HEK293 (cell line): ENCODE measurements around the gene TSPAN9.

Experiments used
- CTCF ChIA-PET: fragments of 350-600 bp; formaldehyde crosslinking; extraction: SDS; loops from one replicate; lab custom pipeline; 2021; ENCODE audit warnings: antibody characterized with exemption; lab: Yijun Ruan, JAX
- POLR2A ChIA-PET: fragments of 300-600 bp; formaldehyde crosslinking; extraction: SDS; loops from one replicate; lab custom pipeline; 2020; ENCODE audit warnings: antibody characterized with exemption, inconsistent platforms; lab: Yijun Ruan, JAX
- H3K27ac ChIP-seq: fragments of 200-500 bp; sonication (Bioruptor generic); 2 replicates; pipeline ENCODE4 v1.5.1; 2014; ENCODE audit warnings: low read depth, low read length, control low read depth, inconsistent platforms; ENCODE audit errors: extremely low read depth
- H3K36me3 ChIP-seq, 2 experiments: fragments of 200-500 bp in 1 of 2; sonication (Bioruptor generic) in 1 of 2; 1 replicate in 1 of 2; 2 replicates in 1 of 2; pipeline ENCODE4 v1.5.1; 2014 to 2017; ENCODE audit warnings: inconsistent platforms in 2 of 2, low read length in 2 of 2; ENCODE audit not compliant: control insufficient read depth in 2 of 2, insufficient read depth in 1 of 2
- H3K4me1 ChIP-seq: fragments of 200-500 bp; sonication (Bioruptor generic); 2 replicates; pipeline ENCODE4 v1.5.1; 2014; ENCODE audit warnings: mild to moderate bottlenecking, low read length, inconsistent platforms; ENCODE audit not compliant: control insufficient read depth, insufficient read depth
- H3K4me3 ChIP-seq: 2 replicates; pipeline ENCODE4 v1.5.1; 2011; ENCODE audit warnings: low read depth, mild to moderate bottlenecking, control low read depth, low read length, moderate library complexity
- H3K9me3 ChIP-seq: fragments of 200-500 bp; sonication (Bioruptor generic); 2 replicates; pipeline ENCODE4 v1.5.1; 2014; ENCODE audit warnings: low read depth, low read length, inconsistent platforms; ENCODE audit not compliant: control insufficient read depth, insufficient read depth
- AEBP2 ChIP-seq: fragments of 450-650 bp; formaldehyde crosslinking; IDR thresholded peaks from 2 replicates; pipeline ENCODE4 v1.5.1; 2016; ENCODE audit warnings: missing biosample characterization, missing genetic modification characterization, borderline replicate concordance
- GLIS1 ChIP-seq: fragments of 450-650 bp; formaldehyde crosslinking; IDR thresholded peaks from 2 replicates; pipeline ENCODE4 v1.5.1; 2016; ENCODE audit warnings: missing biosample characterization, missing genetic modification characterization
- GLIS2 ChIP-seq: fragments of 450-650 bp; formaldehyde crosslinking; IDR thresholded peaks from 2 replicates; pipeline ENCODE4 v1.5.1; 2016; ENCODE audit warnings: missing biosample characterization, missing genetic modification characterization
- IKZF3 ChIP-seq: fragments of 450-650 bp; IDR thresholded peaks from 2 replicates; pipeline ENCODE4 v1.5.0; 2018; ENCODE audit warnings: missing biosample characterization, mild to moderate bottlenecking, missing genetic modification characterization, moderate library complexity
- KLF1 ChIP-seq: fragments of 450-650 bp; formaldehyde crosslinking; IDR thresholded peaks from 2 replicates; pipeline ENCODE4 v1.5.1; 2016; ENCODE audit warnings: missing biosample characterization, missing genetic modification characterization
- OSR2 ChIP-seq: fragments of 450-650 bp; formaldehyde crosslinking; IDR thresholded peaks from 2 replicates; pipeline ENCODE4 v1.5.1; 2016; ENCODE audit warnings: missing biosample characterization, missing genetic modification characterization
- PRDM6 ChIP-seq: fragments of 450-650 bp; formaldehyde crosslinking; IDR thresholded peaks from 2 replicates; pipeline ENCODE4 v1.5.1; 2017; ENCODE audit warnings: missing biosample characterization, missing genetic modification characterization
- SCRT2 ChIP-seq: fragments of 450-650 bp; formaldehyde crosslinking; IDR thresholded peaks from 2 replicates; pipeline ENCODE4 v1.5.1; 2016; ENCODE audit warnings: missing biosample characterization, missing genetic modification characterization
- SP2 ChIP-seq: fragments of 450-650 bp; formaldehyde crosslinking; IDR thresholded peaks from 2 replicates; pipeline ENCODE4 v1.5.1; 2016; ENCODE audit warnings: missing biosample characterization, missing genetic modification characterization
- ZBTB8A ChIP-seq: fragments of 450-650 bp; formaldehyde crosslinking; IDR thresholded peaks from 2 replicates; pipeline ENCODE4 v1.5.1; 2016; ENCODE audit warnings: missing biosample characterization, missing genetic modification characterization
- ZEB2 ChIP-seq: fragments of 450-650 bp; formaldehyde crosslinking; IDR thresholded peaks from 2 replicates; pipeline ENCODE4 v1.5.1; 2016; ENCODE audit warnings: missing biosample characterization, missing genetic modification characterization
- ZIC2 ChIP-seq: fragments of 450-650 bp; formaldehyde crosslinking; IDR thresholded peaks from 2 replicates; pipeline ENCODE4 v1.5.1; 2016; ENCODE audit warnings: missing biosample characterization, missing genetic modification characterization
- ZNF121 ChIP-seq: fragments of 450-650 bp; formaldehyde crosslinking; IDR thresholded peaks from 2 replicates; pipeline ENCODE4 v1.5.1; 2016; ENCODE audit warnings: missing biosample characterization, missing genetic modification characterization
- ZNF184 ChIP-seq: fragments of 450-650 bp; IDR thresholded peaks from 2 replicates; pipeline ENCODE4 v1.5.1; 2018; ENCODE audit warnings: missing biosample characterization, mild to moderate bottlenecking, missing genetic modification characterization
- ZNF341 ChIP-seq: fragments of 450-650 bp; formaldehyde crosslinking; IDR thresholded peaks from 2 replicates; pipeline ENCODE4; 2016; ENCODE audit warnings: low read depth, missing biosample characterization, missing genetic modification characterization
- ZNF423 ChIP-seq: fragments of 450-650 bp; formaldehyde crosslinking; IDR thresholded peaks from 2 replicates; pipeline ENCODE4 v1.5.1; 2016; ENCODE audit warnings: missing biosample characterization, missing genetic modification characterization
- ZNF426 ChIP-seq: fragments of 450-650 bp; formaldehyde crosslinking; IDR thresholded peaks from 2 replicates; pipeline ENCODE4 v1.5.1; 2017; ENCODE audit warnings: missing biosample characterization, missing genetic modification characterization, mild to moderate bottlenecking, inconsistent platforms, moderate library complexity
- ZNF571 ChIP-seq: fragments of 450-650 bp; formaldehyde crosslinking; IDR thresholded peaks from 2 replicates; pipeline ENCODE4 v1.5.0; 2017; ENCODE audit warnings: missing biosample characterization, missing genetic modification characterization
- ZNF600 ChIP-seq: fragments of 450-650 bp; formaldehyde crosslinking; IDR thresholded peaks from 2 replicates; pipeline ENCODE4 v1.5.1; 2016; ENCODE audit warnings: missing biosample characterization, missing genetic modification characterization
- ZNF610 ChIP-seq: fragments of 450-650 bp; formaldehyde crosslinking; IDR thresholded peaks from 2 replicates; pipeline ENCODE4 v1.5.1; 2016; ENCODE audit warnings: missing biosample characterization, missing genetic modification characterization, borderline replicate concordance
- ZNF692 ChIP-seq: fragments of 450-650 bp; formaldehyde crosslinking; IDR thresholded peaks from 2 replicates; pipeline ENCODE4 v1.5.1; 2016; ENCODE audit warnings: missing biosample characterization, missing genetic modification characterization
- ZNF792 ChIP-seq: fragments of 450-650 bp; formaldehyde crosslinking; IDR thresholded peaks from 2 replicates; pipeline ENCODE4 v1.5.1; 2016; ENCODE audit warnings: missing biosample characterization, missing genetic modification characterization

TSPAN9 gene

DNA sequence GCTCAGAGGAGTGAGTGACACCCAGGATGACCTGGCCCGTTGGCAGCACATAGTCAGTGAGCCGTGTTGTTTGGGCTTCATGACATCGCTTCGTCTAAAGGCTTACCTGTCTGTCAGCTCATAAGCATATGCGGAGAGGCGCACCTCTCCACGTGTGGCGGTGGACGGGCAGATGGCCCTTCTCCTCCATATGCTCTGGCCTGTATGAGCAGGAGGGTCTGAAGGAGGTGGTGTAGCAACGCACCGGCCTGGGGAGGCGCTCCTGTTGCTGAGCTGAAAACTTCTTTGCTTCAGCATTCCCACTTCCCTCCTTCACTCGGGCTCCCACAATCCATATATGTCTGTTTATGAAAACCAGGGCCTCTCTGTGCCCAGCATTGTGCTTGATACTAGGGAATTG lies 186.1 kb downstream of the TSPAN9 start:
- CTCF ChIA-PET: interaction anchor here (0.6 to 1.0 kb wide), 2 partner anchors 12 to 49 kb away, joined by 4 read pairs; no protein-coding TSS in a partner anchor
- no peaks in the 10 kb centered on the region for H3K4me1 ChIP-seq

GRCh38 chr12:3263939-3264922 lies 187.1 kb downstream of the TSPAN9 start:
- Histone ChIP-seq H3K4me1 (no peaks in the 10 kb centered on the region), H3K9me3 (no peaks in the 10 kb centered on the region), H3K4me3 (no peak overlapping the region), H3K36me3 (no peaks in the 10 kb centered on the region), H3K27ac (no peak overlapping the region)
- POLR2A ChIA-PET: no interaction called here
- TF ChIP-seq OSR2 (tag by site-specific recombination): peak; percentile 55; the same call in 1 of the 2 replicates
- TF ChIP-seq ZNF423 (tag by site-specific recombination): peak; percentile 5; the same call in 1 of the 2 replicates
- TF ChIP-seq ZNF571: no peak
- peak; percentile 76 for TF ChIP-seq SCRT2 (tag by site-specific recombination)
- TF ChIP-seq ZNF692 (tag by site-specific recombination): no peak
- TF ChIP-seq SP2 (tag by site-specific recombination): peak; percentile 47; the same call in 1 of the 2 replicates
- peak; percentile 82 for TF ChIP-seq ZNF341 (tag by site-specific recombination)
- no peak for TF ChIP-seq AEBP2 (tag by site-specific recombination)
- no peak for TF ChIP-seq ZNF610
- peak; percentile 37; the same call in 1 of the 2 replicates for TF ChIP-seq IKZF3 (tag by site-specific recombination)
- peak; percentile 84 for TF ChIP-seq ZNF600
- TF ChIP-seq ZIC2: peak; percentile 74
- 0 out of 2 replicates have a peak, but pooled peaks have one; percentile 10 for TF ChIP-seq GLIS2 (tag by site-specific recombination)
- peak; percentile 35; the same call in 1 of the 2 replicates for TF ChIP-seq ZBTB8A (tag by site-specific recombination)
- TF ChIP-seq GLIS1 (tag by site-specific recombination): peak; percentile 25; the same call in 1 of the 2 replicates
- 0 out of 2 replicates have a peak, but pooled peaks have one; percentile 19 for TF ChIP-seq PRDM6
- no peak for TF ChIP-seq KLF1 (tag by site-specific recombination)
- no peak for TF ChIP-seq ZNF792
- TF ChIP-seq ZEB2 (tag by site-specific recombination): no peak
- TF ChIP-seq, all 188 proteins: peak for 12
- CTCF ChIA-PET: interaction anchor here (1.0 to 1.4 kb wide), 2 partner anchors 11 to 191 kb away, joined by 4 to 5 read pairs; no protein-coding TSS in a partner anchor

More for the DNA sequence above, 186.1 kb downstream of the TSPAN9 start:
- Histone ChIP-seq H3K4me3 (no peak overlapping the region), H3K9me3 (no peaks in the 10 kb centered on the region), H3K27ac (no peak overlapping the region), H3K36me3 (no peaks in the 10 kb centered on the region)
- POLR2A ChIA-PET: no interaction called here
- TF ChIP-seq ZNF121 (tag by site-specific recombination) (no peak), ZNF184 (tag by site-specific recombination) (no peak), ZNF426 (tag by site-specific recombination) (no peak), ZNF341 (tag by site-specific recombination) (no peak)
